GM18526 (cell line): ENCODE data around the gene RBP3.

ENCODE experiments used
- POLR2A ChIP-seq: IDR thresholded peaks from 3 replicates; pipeline ENCODE4 v1.6.1; 2011; ENCODE audit not compliant: insufficient read length; ENCODE audit errors: extremely low read depth

Gene RBP3

GRCh38 chr10:47402641-47403301 is 54.6 kb downstream of the RBP3 start:
- TF ChIP-seq POLR2A, result no peak

GRCh38 chr10:47403446-47404318 is 55.5 kb downstream of the RBP3 start:
- TF ChIP-seq POLR2A, result no peak

- TF ChIP-seq POLR2A, result no peak
Observed at GRCh38 chr10:47404446-47404845, 56.3 kb downstream of the RBP3 start.

DNA sequence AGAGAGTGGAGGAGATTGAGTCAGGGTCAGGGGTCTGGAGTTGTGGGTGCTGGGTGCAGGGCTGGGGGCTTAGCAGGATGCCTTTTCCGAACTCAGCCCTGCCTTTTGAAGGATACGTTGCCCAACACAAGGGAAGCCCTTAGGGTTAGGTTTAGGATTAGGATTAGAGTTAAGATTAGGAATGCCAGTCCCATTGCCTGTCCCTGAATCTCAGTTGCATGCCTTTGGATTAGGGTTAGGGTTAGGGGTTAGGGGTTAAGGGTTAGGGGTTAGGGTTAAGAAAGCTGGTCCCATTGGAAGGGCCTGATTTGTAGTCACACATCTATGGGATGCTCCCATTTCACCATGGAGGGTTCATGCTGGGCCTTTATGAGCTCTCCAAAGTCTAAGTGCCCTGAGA is 56.8 kb downstream of the RBP3 start:
- TF ChIP-seq POLR2A, result no peak

DNA sequence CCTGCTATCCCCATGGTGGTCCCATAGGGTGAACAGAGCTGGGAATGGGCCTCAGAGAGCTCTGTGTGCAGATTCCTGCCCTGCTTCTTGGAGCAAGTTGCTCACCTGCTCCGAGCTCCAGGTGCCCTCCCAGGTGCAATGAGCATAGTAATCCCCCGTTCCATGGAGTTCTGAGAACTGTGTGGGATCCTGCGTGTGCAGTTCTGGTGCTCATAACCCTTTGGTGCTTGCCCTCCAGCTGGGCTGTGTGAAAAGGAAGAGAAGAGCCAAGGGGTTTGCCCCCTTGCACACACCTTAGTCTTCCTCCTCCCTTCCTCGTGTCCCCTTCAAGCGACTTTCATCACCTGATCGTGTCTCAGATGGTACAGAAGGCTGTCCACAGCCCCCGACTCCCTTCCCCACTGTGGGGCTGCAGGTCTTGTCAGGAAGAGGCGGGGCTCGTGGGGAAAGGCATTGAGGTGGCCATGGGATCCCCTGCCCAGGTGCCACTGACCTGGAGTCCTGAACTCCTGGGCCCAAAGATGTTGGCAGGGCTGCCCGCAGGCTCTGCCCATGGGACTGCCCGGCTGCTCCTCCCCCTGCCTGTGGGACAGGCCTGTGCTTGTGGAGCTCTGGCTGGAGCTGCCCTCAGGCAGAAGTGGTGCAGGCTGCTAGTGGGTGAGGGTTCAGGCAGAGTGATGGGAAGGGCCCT is 57.8 kb downstream of the RBP3 start:
- no peak for TF ChIP-seq POLR2A

DNA sequence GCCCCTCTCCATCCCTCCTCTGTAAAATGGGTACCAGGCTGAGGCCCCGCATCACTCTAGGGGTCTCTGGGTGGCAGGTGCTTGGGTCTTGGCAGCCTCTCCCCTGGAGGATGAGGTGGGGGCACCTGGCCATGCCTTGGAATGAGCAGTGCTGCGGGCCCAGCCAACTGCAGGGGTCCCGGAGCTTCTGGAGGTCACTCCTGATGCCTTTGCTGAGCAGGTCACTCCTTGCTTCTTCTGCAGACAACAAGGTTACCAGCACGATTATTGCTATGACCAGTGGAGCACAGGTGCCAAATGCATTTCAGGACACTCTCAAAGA is 58.3 kb downstream of the RBP3 start:
- no peak for TF ChIP-seq POLR2A

DNA sequence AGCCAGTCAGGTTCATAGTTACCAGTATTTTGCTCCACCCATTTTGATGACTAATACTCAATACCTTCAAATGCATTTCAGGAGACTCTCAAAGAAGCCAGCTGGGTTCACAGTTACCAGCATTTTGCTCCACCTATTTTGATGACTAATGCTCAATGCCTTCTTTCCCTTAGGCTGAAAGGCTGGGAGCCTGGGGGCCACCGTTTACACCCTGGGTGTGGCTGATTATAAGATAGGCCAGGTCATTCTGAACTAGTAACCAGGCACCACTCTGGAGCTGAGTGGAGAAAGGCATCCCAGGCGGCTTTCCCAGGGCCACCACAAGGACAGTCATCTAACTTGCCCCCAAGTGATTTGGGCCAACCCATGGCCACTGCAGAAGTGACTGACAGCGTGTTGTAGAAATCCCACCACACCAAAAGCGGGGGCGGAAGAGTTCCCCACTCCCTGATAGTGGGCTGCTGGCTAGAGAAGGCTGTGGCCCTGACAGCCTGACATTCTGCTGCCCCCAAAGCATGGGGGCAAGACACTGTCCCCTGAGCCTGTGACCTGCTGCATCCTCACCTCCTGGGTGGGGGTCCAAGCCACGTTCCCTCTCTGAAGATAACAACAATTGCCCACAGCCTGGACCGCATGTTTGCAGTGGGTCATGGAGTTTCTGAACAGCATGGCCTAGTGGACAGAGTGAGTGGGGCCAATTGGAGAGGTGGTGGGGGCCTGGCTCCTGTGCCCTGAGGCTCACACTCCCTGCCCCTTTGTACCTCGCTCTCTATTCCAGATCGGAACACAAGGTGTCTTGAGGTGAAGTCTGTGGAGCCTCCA is 58.9 kb downstream of the RBP3 start:
- TF ChIP-seq POLR2A, result no peak
